HEK293 (cell line): Measurements from ENCODE around the gene PNMA1.
A peak's percentile ranks its signal among the peaks of the same experiment; 100 is the strongest.

Experiments used
- CTCF ChIA-PET: fragments of 350-600 bp; formaldehyde crosslinking; extraction: SDS; loops from one replicate; lab custom pipeline; 2021; ENCODE audit warnings: antibody characterized with exemption; lab: Yijun Ruan, JAX
- POLR2A ChIA-PET: fragments of 300-600 bp; formaldehyde crosslinking; extraction: SDS; loops from one replicate; lab custom pipeline; 2020; ENCODE audit warnings: antibody characterized with exemption, inconsistent platforms; lab: Yijun Ruan, JAX
- H3K27ac ChIP-seq: fragments of 200-500 bp; sonication (Bioruptor generic); 2 replicates; pipeline ENCODE4 v1.5.1; 2014; ENCODE audit warnings: low read depth, low read length, control low read depth, inconsistent platforms; ENCODE audit errors: extremely low read depth
- H3K36me3 ChIP-seq, 2 experiments: fragments of 200-500 bp in 1 of 2; sonication (Bioruptor generic) in 1 of 2; 1 replicate in 1 of 2; 2 replicates in 1 of 2; pipeline ENCODE4 v1.5.1; 2014 to 2017; ENCODE audit warnings: inconsistent platforms in 2 of 2, low read length in 2 of 2; ENCODE audit not compliant: control insufficient read depth in 2 of 2, insufficient read depth in 1 of 2
- H3K4me1 ChIP-seq: fragments of 200-500 bp; sonication (Bioruptor generic); 2 replicates; pipeline ENCODE4 v1.5.1; 2014; ENCODE audit warnings: mild to moderate bottlenecking, low read length, inconsistent platforms; ENCODE audit not compliant: control insufficient read depth, insufficient read depth
- H3K4me3 ChIP-seq: 2 replicates; pipeline ENCODE4 v1.5.1; 2011; ENCODE audit warnings: low read depth, mild to moderate bottlenecking, control low read depth, low read length, moderate library complexity
- H3K9me3 ChIP-seq: fragments of 200-500 bp; sonication (Bioruptor generic); 2 replicates; pipeline ENCODE4 v1.5.1; 2014; ENCODE audit warnings: low read depth, low read length, inconsistent platforms; ENCODE audit not compliant: control insufficient read depth, insufficient read depth
- BCL11B ChIP-seq: fragments of 450-650 bp; formaldehyde crosslinking; IDR thresholded peaks from 2 replicates; pipeline ENCODE4 v1.5.1; 2016; ENCODE audit warnings: low read depth, missing biosample characterization, missing genetic modification characterization
- HOXC10 ChIP-seq: sonication (generic); formaldehyde crosslinking; IDR thresholded peaks from 2 replicates; pipeline ENCODE4 v1.8.1; 2023; ENCODE audit warnings: mild to moderate bottlenecking, missing genetic modification reagents
- SCRT2 ChIP-seq: fragments of 450-650 bp; formaldehyde crosslinking; IDR thresholded peaks from 2 replicates; pipeline ENCODE4 v1.5.1; 2016; ENCODE audit warnings: missing biosample characterization, missing genetic modification characterization
- WT1 ChIP-seq: fragments of 450-650 bp; formaldehyde crosslinking; IDR thresholded peaks from 2 replicates; pipeline ENCODE4 v1.5.1; 2016; ENCODE audit warnings: missing biosample characterization, missing genetic modification characterization
- ZBTB48 ChIP-seq: fragments of 450-650 bp; formaldehyde crosslinking; IDR thresholded peaks from 2 replicates; pipeline ENCODE4 v1.5.1; 2016; ENCODE audit warnings: missing biosample characterization, missing genetic modification characterization
- ZFHX2 ChIP-seq: fragments of 450-650 bp; formaldehyde crosslinking; conservative IDR thresholded peaks from 2 replicates; pipeline ENCODE4 v1.5.1; 2016; ENCODE audit warnings: missing biosample characterization, missing genetic modification characterization
- ZNF114 ChIP-seq: fragments of 450-650 bp; formaldehyde crosslinking; IDR thresholded peaks from 2 replicates; pipeline ENCODE4 v1.5.0; 2017; ENCODE audit warnings: missing biosample characterization, missing genetic modification characterization
- ZNF121 ChIP-seq: fragments of 450-650 bp; formaldehyde crosslinking; IDR thresholded peaks from 2 replicates; pipeline ENCODE4 v1.5.1; 2016; ENCODE audit warnings: missing biosample characterization, missing genetic modification characterization
- ZNF2 ChIP-seq: fragments of 450-650 bp; formaldehyde crosslinking; IDR thresholded peaks from 2 replicates; pipeline ENCODE4 v1.5.1; 2016; ENCODE audit warnings: missing biosample characterization, missing genetic modification characterization
- ZNF23 ChIP-seq: fragments of 450-650 bp; formaldehyde crosslinking; IDR thresholded peaks from 2 replicates; pipeline ENCODE4 v1.5.1; 2016; ENCODE audit warnings: missing biosample characterization, missing genetic modification characterization, borderline replicate concordance
- ZNF239 ChIP-seq: fragments of 450-650 bp; formaldehyde crosslinking; IDR thresholded peaks from 2 replicates; pipeline ENCODE4 v1.5.1; 2016; ENCODE audit warnings: missing biosample characterization, missing genetic modification characterization
- ZNF248 ChIP-seq: fragments of 450-650 bp; formaldehyde crosslinking; IDR thresholded peaks from 2 replicates; pipeline ENCODE4 v1.5.1; 2017; ENCODE audit warnings: missing biosample characterization, missing genetic modification characterization
- ZNF366 ChIP-seq: fragments of 450-650 bp; formaldehyde crosslinking; conservative IDR thresholded peaks from 2 replicates; pipeline ENCODE4 v1.5.1; 2016; ENCODE audit warnings: missing biosample characterization, missing genetic modification characterization
- ZNF404 ChIP-seq: fragments of 450-650 bp; formaldehyde crosslinking; IDR thresholded peaks from 2 replicates; pipeline ENCODE4 v1.5.1; 2017; ENCODE audit warnings: missing biosample characterization, missing genetic modification characterization
- ZNF423 ChIP-seq: fragments of 450-650 bp; formaldehyde crosslinking; IDR thresholded peaks from 2 replicates; pipeline ENCODE4 v1.5.1; 2016; ENCODE audit warnings: missing biosample characterization, missing genetic modification characterization
- ZNF544 ChIP-seq: fragments of 450-650 bp; formaldehyde crosslinking; IDR thresholded peaks from 2 replicates; pipeline ENCODE4 v1.5.0; 2017; ENCODE audit warnings: missing biosample characterization, missing genetic modification characterization
- ZNF549 ChIP-seq: fragments of 450-650 bp; IDR thresholded peaks from 2 replicates; pipeline ENCODE4 v1.5.1; 2018; ENCODE audit warnings: missing biosample characterization, missing genetic modification characterization, mild to moderate bottlenecking, inconsistent platforms, moderate library complexity
- ZNF600 ChIP-seq: fragments of 450-650 bp; formaldehyde crosslinking; IDR thresholded peaks from 2 replicates; pipeline ENCODE4 v1.5.1; 2016; ENCODE audit warnings: missing biosample characterization, missing genetic modification characterization
- ZXDB ChIP-seq: fragments of 450-650 bp; formaldehyde crosslinking; IDR thresholded peaks from 2 replicates; pipeline ENCODE4 v1.5.1; 2016; ENCODE audit warnings: missing biosample characterization, missing genetic modification characterization
- TF ChIP-seq, protein P1 (sequence below): fragments of 450-650 bp; formaldehyde crosslinking; IDR thresholded peaks from 2 replicates; pipeline ENCODE4 v1.5.1; 2016; ENCODE audit warnings: missing biosample characterization, missing genetic modification characterization
- TF ChIP-seq, protein P2 (sequence below): fragments of 450-650 bp; formaldehyde crosslinking; IDR thresholded peaks from 2 replicates; pipeline ENCODE4 v1.5.1; 2016; ENCODE audit warnings: missing biosample characterization, missing genetic modification characterization
- TF ChIP-seq, protein P3 (sequence below): fragments of 450-650 bp; formaldehyde crosslinking; IDR thresholded peaks from 2 replicates; pipeline ENCODE4 v1.5.1; 2016; ENCODE audit warnings: missing biosample characterization, missing genetic modification characterization
- TF ChIP-seq, protein P4 (sequence below): fragments of 450-650 bp; formaldehyde crosslinking; IDR thresholded peaks from 2 replicates; pipeline ENCODE4 v1.5.1; 2017; ENCODE audit warnings: missing biosample characterization, missing genetic modification characterization
- TF ChIP-seq, protein P5 (sequence below): fragments of 450-650 bp; formaldehyde crosslinking; IDR thresholded peaks from 2 replicates; pipeline ENCODE4 v1.5.1; 2017; ENCODE audit warnings: missing biosample characterization, mild to moderate bottlenecking, missing genetic modification characterization, moderate library complexity

The PNMA1 gene

DNA sequence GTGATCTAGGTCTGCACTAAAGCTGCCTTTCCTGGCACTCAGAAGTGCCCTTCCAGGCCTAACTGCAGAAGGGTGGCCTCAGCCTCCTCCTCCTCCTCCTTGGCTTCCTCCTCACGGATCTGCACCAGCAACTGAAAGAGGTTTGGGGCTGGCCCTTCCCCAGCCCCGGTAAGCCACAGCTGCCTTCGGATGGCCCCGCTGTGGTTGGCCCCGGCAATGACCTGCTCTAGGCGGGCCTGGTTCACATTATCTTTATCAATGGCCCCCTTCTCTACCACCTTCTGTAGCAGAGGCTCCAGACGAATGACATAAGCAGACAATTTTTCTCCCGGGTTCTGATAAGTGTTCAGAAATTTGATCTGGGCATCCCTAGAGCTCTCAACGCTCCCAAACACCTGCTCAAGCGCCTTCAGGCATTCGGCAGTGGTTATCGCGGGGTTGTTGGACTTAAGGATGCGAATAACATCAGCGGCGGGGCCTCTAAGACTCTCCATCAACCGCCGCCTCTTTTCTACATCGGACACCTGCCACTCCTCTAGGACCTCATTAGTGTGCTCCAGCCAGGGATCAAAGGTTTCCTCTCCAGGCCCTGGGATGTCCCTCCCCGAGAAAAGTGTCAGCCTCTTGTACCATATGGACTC lies 1.5 kb downstream of the PNMA1 start:
- ChIA-PET CTCF (interaction anchor here (0.8 to 1.4 kb wide), 3 partner anchors 18 to 174 kb away, joined by 3 read pairs; no protein-coding TSS in a partner anchor), POLR2A (interaction anchor here (0.9 to 1.0 kb wide), 2 partner anchors 11 to 19 kb away, joined by 3 to 6 read pairs; no protein-coding TSS in a partner anchor)
- Histone ChIP-seq H3K36me3 (peaks cover 1 to 22% of the 10 kb centered on the region in 2 experiments; a peak in 2 of 3 replicates), H3K4me3 (peak overlapping the region; percentile 89), H3K9me3 (no peaks in the 10 kb centered on the region), H3K27ac (peak overlapping the region; percentile 97), H3K4me1 (peaks cover 10% of the 10 kb centered on the region)
- TF ChIP-seq ZNF366 (tag by site-specific recombination) = no peak
- TF ChIP-seq ZNF544 (tag by site-specific recombination) = no peak
- no peak for TF ChIP-seq ZNF239 (tag by site-specific recombination)
- TF ChIP-seq ZNF404 (tag by site-specific recombination) = no peak
- TF ChIP-seq BCL11B = no peak
- no peak for TF ChIP-seq ZNF423 (tag by site-specific recombination)
- TF ChIP-seq ZXDB = 0 out of 2 replicates have a peak, but pooled peaks have one; percentile 14
- TF ChIP-seq ZNF23 (tag by site-specific recombination) = no peak
- TF ChIP-seq ZFHX2 (tag by site-specific recombination) = no peak
- TF ChIP-seq ZBTB48 (tag by site-specific recombination) = no peak
- no peak for TF ChIP-seq HOXC10 (CRISPR knock-in tag)
- TF ChIP-seq ZNF2 (tag by site-specific recombination) = no peak
- 0 out of 2 replicates have a peak, but pooled peaks have one; percentile 23 for TF ChIP-seq WT1 (tag by site-specific recombination)
- TF ChIP-seq SCRT2 = no peak
- TF ChIP-seq, protein P1, sequence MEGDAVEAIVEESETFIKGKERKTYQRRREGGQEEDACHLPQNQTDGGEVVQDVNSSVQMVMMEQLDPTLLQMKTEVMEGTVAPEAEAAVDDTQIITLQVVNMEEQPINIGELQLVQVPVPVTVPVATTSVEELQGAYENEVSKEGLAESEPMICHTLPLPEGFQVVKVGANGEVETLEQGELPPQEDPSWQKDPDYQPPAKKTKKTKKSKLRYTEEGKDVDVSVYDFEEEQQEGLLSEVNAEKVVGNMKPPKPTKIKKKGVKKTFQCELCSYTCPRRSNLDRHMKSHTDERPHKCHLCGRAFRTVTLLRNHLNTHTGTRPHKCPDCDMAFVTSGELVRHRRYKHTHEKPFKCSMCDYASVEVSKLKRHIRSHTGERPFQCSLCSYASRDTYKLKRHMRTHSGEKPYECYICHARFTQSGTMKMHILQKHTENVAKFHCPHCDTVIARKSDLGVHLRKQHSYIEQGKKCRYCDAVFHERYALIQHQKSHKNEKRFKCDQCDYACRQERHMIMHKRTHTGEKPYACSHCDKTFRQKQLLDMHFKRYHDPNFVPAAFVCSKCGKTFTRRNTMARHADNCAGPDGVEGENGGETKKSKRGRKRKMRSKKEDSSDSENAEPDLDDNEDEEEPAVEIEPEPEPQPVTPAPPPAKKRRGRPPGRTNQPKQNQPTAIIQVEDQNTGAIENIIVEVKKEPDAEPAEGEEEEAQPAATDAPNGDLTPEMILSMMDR = no peak
- TF ChIP-seq, protein P2, sequence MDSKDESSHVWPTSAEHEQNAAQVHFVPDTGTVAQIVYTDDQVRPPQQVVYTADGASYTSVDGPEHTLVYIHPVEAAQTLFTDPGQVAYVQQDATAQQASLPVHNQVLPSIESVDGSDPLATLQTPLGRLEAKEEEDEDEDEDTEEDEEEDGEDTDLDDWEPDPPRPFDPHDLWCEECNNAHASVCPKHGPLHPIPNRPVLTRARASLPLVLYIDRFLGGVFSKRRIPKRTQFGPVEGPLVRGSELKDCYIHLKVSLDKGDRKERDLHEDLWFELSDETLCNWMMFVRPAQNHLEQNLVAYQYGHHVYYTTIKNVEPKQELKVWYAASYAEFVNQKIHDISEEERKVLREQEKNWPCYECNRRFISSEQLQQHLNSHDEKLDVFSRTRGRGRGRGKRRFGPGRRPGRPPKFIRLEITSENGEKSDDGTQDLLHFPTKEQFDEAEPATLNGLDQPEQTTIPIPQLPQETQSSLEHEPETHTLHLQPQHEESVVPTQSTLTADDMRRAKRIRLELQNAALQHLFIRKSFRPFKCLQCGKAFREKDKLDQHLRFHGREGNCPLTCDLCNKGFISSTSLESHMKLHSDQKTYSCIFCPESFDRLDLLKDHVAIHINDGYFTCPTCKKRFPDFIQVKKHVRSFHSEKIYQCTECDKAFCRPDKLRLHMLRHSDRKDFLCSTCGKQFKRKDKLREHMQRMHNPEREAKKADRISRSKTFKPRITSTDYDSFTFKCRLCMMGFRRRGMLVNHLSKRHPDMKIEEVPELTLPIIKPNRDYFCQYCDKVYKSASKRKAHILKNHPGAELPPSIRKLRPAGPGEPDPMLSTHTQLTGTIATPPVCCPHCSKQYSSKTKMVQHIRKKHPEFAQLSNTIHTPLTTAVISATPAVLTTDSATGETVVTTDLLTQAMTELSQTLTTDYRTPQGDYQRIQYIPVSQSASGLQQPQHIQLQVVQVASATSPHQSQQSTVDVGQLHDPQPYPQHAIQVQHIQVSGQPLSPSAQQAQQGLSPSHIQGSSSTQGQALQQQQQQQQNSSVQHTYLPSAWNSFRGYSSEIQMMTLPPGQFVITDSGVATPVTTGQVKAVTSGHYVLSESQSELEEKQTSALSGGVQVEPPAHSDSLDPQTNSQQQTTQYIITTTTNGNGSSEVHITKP (tag by site-specific recombination) = no peak
- TF ChIP-seq ZNF114 = no peak
- no peak for TF ChIP-seq ZNF248 (tag by site-specific recombination)
- no peak for TF ChIP-seq ZNF549 (tag by site-specific recombination)
- TF ChIP-seq, protein P3, sequence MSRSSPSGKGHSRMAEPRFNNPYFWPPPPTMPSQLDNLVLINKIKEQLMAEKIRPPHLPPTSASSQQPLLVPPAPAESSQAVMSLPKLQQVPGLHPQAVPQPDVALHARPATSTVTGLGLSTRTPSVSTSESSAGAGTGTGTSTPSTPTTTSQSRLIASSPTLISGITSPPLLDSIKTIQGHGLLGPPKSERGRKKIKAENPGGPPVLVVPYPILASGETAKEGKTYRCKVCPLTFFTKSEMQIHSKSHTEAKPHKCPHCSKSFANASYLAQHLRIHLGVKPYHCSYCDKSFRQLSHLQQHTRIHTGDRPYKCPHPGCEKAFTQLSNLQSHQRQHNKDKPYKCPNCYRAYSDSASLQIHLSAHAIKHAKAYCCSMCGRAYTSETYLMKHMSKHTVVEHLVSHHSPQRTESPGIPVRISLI (tag by site-specific recombination) = no peak
- peak; percentile 50; the same call in 1 of the 2 replicates for TF ChIP-seq ZNF600 (tag by site-specific recombination)
- TF ChIP-seq, protein P4, sequence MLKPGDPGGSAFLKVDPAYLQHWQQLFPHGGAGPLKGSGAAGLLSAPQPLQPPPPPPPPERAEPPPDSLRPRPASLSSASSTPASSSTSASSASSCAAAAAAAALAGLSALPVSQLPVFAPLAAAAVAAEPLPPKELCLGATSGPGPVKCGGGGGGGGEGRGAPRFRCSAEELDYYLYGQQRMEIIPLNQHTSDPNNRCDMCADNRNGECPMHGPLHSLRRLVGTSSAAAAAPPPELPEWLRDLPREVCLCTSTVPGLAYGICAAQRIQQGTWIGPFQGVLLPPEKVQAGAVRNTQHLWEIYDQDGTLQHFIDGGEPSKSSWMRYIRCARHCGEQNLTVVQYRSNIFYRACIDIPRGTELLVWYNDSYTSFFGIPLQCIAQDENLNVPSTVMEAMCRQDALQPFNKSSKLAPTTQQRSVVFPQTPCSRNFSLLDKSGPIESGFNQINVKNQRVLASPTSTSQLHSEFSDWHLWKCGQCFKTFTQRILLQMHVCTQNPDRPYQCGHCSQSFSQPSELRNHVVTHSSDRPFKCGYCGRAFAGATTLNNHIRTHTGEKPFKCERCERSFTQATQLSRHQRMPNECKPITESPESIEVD (tag by site-specific recombination) = no peak
- TF ChIP-seq, protein P5, sequence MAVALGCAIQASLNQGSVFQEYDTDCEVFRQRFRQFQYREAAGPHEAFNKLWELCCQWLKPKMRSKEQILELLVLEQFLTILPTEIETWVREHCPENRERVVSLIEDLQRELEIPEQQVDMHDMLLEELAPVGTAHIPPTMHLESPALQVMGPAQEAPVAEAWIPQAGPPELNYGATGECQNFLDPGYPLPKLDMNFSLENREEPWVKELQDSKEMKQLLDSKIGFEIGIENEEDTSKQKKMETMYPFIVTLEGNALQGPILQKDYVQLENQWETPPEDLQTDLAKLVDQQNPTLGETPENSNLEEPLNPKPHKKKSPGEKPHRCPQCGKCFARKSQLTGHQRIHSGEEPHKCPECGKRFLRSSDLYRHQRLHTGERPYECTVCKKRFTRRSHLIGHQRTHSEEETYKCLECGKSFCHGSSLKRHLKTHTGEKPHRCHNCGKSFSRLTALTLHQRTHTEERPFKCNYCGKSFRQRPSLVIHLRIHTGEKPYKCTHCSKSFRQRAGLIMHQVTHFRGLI = no peak
- 0 out of 2 replicates have a peak, but pooled peaks have one; percentile 9 for TF ChIP-seq ZNF121 (tag by site-specific recombination)
